Measurements from ENCODE around the gene PTGR2.
"Not testable (repeated sequence)": the region's sequence is repeated elsewhere in the genome, so short reads cannot be mapped to it uniquely, and the experiment has no call there.

PTGR2 gene

GRCh38 chr14:73896521-73896920, 44.9 kb downstream of the PTGR2 start:
- Histone ChIP-seq H3K36me3 (ENCODE audit: control insufficient read depth in 2 of 2, insufficient read depth in 2 of 2, low read length in 2 of 2) (peaks cover 62 to 64% of the 10 kb centered on the region in 2 donors), H3K9me3 (ENCODE audit: control insufficient read depth in 2 of 2, low read length in 2 of 2) (no peaks in the 10 kb centered on the region), H3K27ac (ENCODE audit: low read depth in 2 of 2, low read length in 2 of 2) (no peak overlapping the region), H3K4me3 (ENCODE audit: low read length in 2 of 2) (no peak overlapping the region), H3K9ac (ENCODE audit: low read depth in 1 of 2, low read length in 2 of 2) (no peak overlapping the region), H3K27me3 (ENCODE audit: control insufficient read depth in 2 of 2, insufficient read depth in 2 of 2, low read length in 2 of 2) (no peaks in the 10 kb centered on the region), H3K4me1 (ENCODE audit: control insufficient read depth in 2 of 2, insufficient read depth in 2 of 2, low read length in 2 of 2) (no peaks in the 10 kb centered on the region)

GRCh38 chr14:73903028-73903427, 51.4 kb downstream of the PTGR2 start:
- H3K27ac ChIP-seq (ENCODE audit: low read depth in 2 of 2, low read length in 2 of 2), result no peak overlapping the region
- no peaks in the 10 kb centered on the region for H3K4me1 ChIP-seq (ENCODE audit: control insufficient read depth in 2 of 2, insufficient read depth in 2 of 2, low read length in 2 of 2)
- H3K27me3 ChIP-seq (ENCODE audit: control insufficient read depth in 2 of 2, insufficient read depth in 2 of 2, low read length in 2 of 2), result no peaks in the 10 kb centered on the region
- H3K4me3 ChIP-seq (ENCODE audit: low read length in 2 of 2), result no peak overlapping the region
- peaks cover 48 to 60% of the 10 kb centered on the region in 2 donors for H3K36me3 ChIP-seq (ENCODE audit: control insufficient read depth in 2 of 2, insufficient read depth in 2 of 2, low read length in 2 of 2)
- no peaks in the 10 kb centered on the region for H3K9me3 ChIP-seq (ENCODE audit: control insufficient read depth in 2 of 2, low read length in 2 of 2)
- H3K9ac ChIP-seq (ENCODE audit: low read depth in 1 of 2, low read length in 2 of 2), result no peak overlapping the region

- Histone ChIP-seq H3K4me1 (ENCODE audit: control insufficient read depth in 2 of 2, insufficient read depth in 2 of 2, low read length in 2 of 2) (no peaks in the 10 kb centered on the region), H3K27me3 (ENCODE audit: control insufficient read depth in 2 of 2, insufficient read depth in 2 of 2, low read length in 2 of 2) (no peaks in the 10 kb centered on the region), H3K4me3 (ENCODE audit: low read length in 2 of 2) (no peak overlapping the region), H3K9me3 (ENCODE audit: control insufficient read depth in 2 of 2, low read length in 2 of 2) (no peaks in the 10 kb centered on the region), H3K9ac (ENCODE audit: low read depth in 1 of 2, low read length in 2 of 2) (no peak overlapping the region), H3K27ac (ENCODE audit: low read depth in 2 of 2, low read length in 2 of 2) (no peak overlapping the region), H3K36me3 (ENCODE audit: control insufficient read depth in 2 of 2, insufficient read depth in 2 of 2, low read length in 2 of 2) (peaks cover 48 to 77% of the 10 kb centered on the region in 2 donors)
Observed at GRCh38 chr14:73909681-73910080, 58.0 kb downstream of the PTGR2 start.

- Histone ChIP-seq H3K27me3 (ENCODE audit: control insufficient read depth in 2 of 2, insufficient read depth in 2 of 2, low read length in 2 of 2) (no peaks in the 10 kb centered on the region), H3K36me3 (ENCODE audit: control insufficient read depth in 2 of 2, insufficient read depth in 2 of 2, low read length in 2 of 2) (peaks cover 34 to 59% of the 10 kb centered on the region in 2 donors), H3K9me3 (ENCODE audit: control insufficient read depth in 2 of 2, low read length in 2 of 2) (no peaks in the 10 kb centered on the region), H3K4me1 (ENCODE audit: control insufficient read depth in 2 of 2, insufficient read depth in 2 of 2, low read length in 2 of 2) (no peaks in the 10 kb centered on the region), H3K27ac (ENCODE audit: low read depth in 2 of 2, low read length in 2 of 2) (no peak overlapping the region), H3K4me3 (ENCODE audit: low read length in 2 of 2) (no peak overlapping the region), H3K9ac (ENCODE audit: low read depth in 1 of 2, low read length in 2 of 2) (no peak overlapping the region)
Observed at GRCh38 chr14:73913256-73913655, 61.6 kb downstream of the PTGR2 start.

- H3K9me3 ChIP-seq (ENCODE audit: control insufficient read depth in 2 of 2, low read length in 2 of 2), result no peaks in the 10 kb centered on the region
- no peak overlapping the region for H3K27ac ChIP-seq (ENCODE audit: low read depth in 2 of 2, low read length in 2 of 2)
- H3K36me3 ChIP-seq (ENCODE audit: control insufficient read depth in 2 of 2, insufficient read depth in 2 of 2, low read length in 2 of 2), result peaks cover 19 to 57% of the 10 kb centered on the region in 2 donors
- no peak overlapping the region for H3K9ac ChIP-seq (ENCODE audit: low read depth in 1 of 2, low read length in 2 of 2)
- H3K4me3 ChIP-seq (ENCODE audit: low read length in 2 of 2), result no peak overlapping the region
- no peaks in the 10 kb centered on the region for H3K27me3 ChIP-seq (ENCODE audit: control insufficient read depth in 2 of 2, insufficient read depth in 2 of 2, low read length in 2 of 2)
- no peaks in the 10 kb centered on the region for H3K4me1 ChIP-seq (ENCODE audit: control insufficient read depth in 2 of 2, insufficient read depth in 2 of 2, low read length in 2 of 2)
Observed at GRCh38 chr14:73916324-73916723, 64.7 kb downstream of the PTGR2 start.

GRCh38 chr14:73919457-73919856, 67.8 kb downstream of the PTGR2 start:
- not testable (repeated sequence) for H3K27me3 ChIP-seq (ENCODE audit: control insufficient read depth in 2 of 2, insufficient read depth in 2 of 2, low read length in 2 of 2); H3K27ac ChIP-seq (ENCODE audit: low read depth in 2 of 2, low read length in 2 of 2); H3K4me1 ChIP-seq (ENCODE audit: control insufficient read depth in 2 of 2, insufficient read depth in 2 of 2, low read length in 2 of 2); H3K9ac ChIP-seq (ENCODE audit: low read depth in 1 of 2, low read length in 2 of 2); H3K9me3 ChIP-seq (ENCODE audit: control insufficient read depth in 2 of 2, low read length in 2 of 2); H3K4me3 ChIP-seq (ENCODE audit: low read length in 2 of 2)
- peaks cover 37 to 62% of the 10 kb centered on the region in 2 donors for H3K36me3 ChIP-seq (ENCODE audit: control insufficient read depth in 2 of 2, insufficient read depth in 2 of 2, low read length in 2 of 2)

- Histone ChIP-seq H3K9ac (ENCODE audit: low read depth in 1 of 2, low read length in 2 of 2) (no peak overlapping the region), H3K4me3 (ENCODE audit: low read length in 2 of 2) (no peak overlapping the region), H3K4me1 (ENCODE audit: control insufficient read depth in 2 of 2, insufficient read depth in 2 of 2, low read length in 2 of 2) (no peaks in the 10 kb centered on the region), H3K27me3 (ENCODE audit: control insufficient read depth in 2 of 2, insufficient read depth in 2 of 2, low read length in 2 of 2) (no peaks in the 10 kb centered on the region), H3K9me3 (ENCODE audit: control insufficient read depth in 2 of 2, low read length in 2 of 2) (no peaks in the 10 kb centered on the region), H3K27ac (ENCODE audit: low read depth in 2 of 2, low read length in 2 of 2) (no peak overlapping the region), H3K36me3 (ENCODE audit: control insufficient read depth in 2 of 2, insufficient read depth in 2 of 2, low read length in 2 of 2) (peaks cover 52 to 68% of the 10 kb centered on the region in 2 donors)
Observed at GRCh38 chr14:73924337-73924736, 72.7 kb downstream of the PTGR2 start.
